Ramos (cell line): ENCODE results near the gene ADAMTSL5.
"Not testable (repeated sequence)": the region's sequence is repeated elsewhere in the genome, so short reads cannot be mapped to it uniquely, and the experiment has no call there.

ENCODE experiments used
- in situ Hi-C: fragments of 300-500 bp; cut with MboI; formaldehyde crosslinking; loops from one replicate; pipeline ENCODE4 v1.14.3; 2022; ENCODE audit warnings: low sequenced_read_pairs; ENCODE audit not compliant: unreplicated experiment

Gene ADAMTSL5

DNA sequence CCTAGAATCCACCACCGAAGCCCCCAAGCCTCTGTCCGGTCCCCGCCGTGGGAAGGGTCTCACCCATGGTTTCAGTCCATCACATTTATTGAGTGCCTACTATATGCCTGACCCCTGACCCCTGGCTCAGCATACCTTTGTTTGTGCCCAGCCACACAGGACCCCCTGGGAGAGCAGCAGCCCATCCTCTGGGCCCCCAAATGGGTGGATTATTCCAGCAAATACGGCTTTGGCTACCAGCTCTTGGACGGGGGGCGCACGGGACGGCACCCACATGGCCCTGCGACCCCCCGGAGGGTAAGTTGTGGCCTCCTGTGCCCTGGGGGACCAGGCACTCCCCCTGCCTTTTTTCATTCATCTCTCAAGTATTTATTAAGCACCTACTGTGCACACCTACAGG, 18.8 kb upstream of the ADAMTSL5 start:
- in situ Hi-C loops, result no loop called here

DNA sequence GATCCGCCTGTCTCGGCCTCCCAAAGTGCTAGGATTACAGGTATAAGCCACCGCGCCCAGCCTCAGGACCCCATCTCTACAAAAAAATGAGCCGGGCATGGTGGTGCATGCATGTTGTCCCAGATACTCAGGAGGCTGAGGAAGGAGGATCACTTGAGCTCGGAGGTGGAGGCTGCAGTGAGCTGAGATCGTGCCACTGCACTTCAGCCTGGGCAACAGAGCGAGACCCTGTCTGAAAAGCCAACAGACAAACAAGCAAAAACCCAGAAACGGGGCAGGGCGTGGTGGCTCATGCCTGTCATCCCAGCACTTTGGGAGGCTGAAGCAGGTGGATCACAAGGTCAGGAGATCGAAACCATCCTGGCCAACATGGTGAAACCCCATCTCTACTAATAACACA, 18.0 kb upstream of the ADAMTSL5 start:
- in situ Hi-C loops, result not testable (repeated sequence)

DNA sequence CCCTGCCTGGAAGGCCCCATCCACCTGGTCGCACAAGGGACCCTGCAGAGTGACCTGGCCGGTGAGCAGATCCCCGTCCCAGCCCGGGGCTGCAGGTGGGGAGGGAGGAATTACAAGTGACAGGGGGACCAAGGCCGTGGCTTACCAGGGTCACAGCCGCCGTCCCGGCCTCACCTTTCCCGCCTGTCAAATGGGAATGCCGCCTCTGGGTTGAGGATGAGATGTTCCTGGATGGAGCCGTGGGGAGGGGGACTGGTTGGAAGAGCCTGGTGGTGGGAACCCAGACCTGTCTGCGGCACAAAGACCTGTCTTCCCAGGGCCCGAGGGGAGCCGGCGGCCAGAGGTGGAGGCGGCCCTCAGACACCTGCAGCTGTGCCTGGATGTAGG, 16.6 kb upstream of the ADAMTSL5 start:
- in situ Hi-C loops, result loop anchor here (10.0 kb wide), 1 partner anchor 225 kb away; no protein-coding TSS in a partner anchor

DNA sequence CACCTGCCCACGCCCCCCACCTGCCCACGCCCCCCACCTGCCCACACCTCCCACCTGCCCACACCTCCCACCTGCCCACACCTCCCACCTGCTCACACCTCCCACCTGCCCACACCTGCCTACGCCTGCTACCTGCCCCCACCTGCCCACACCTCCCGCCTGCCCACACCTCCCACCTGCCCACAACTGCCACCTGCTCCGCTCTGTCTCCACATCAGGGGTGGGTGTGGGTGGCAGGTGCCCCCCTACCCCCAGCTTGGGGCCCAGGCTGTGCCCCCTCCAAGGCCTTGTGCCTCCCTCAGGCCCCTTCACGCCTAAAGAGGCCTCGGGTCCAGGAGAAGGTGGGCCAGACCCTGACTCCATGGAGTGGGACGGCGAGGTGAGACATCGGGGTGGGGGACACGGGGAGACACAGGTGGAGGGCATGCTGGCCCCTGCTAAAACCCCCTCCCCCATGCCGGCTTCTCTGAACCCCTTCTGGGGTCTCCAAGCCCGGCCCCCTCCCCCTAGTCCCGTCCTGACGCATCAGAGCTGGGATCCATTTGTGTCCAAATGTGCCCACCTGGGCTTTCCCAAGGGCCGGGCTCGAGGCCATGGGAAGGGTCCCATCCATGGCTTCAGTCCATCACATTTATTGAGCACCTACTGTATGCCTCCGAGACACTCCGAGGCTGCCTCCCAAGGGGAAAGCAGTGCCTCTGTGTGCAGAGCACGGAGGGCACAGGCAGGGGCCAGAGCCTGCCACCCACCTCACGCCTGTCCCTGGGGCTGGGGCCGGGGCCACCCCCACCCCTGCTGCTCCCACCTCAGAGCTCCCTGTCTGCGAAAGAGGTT, 16.0 kb upstream of the ADAMTSL5 start:
- in situ Hi-C loops, result loop anchor here (10.0 kb wide), 1 partner anchor 224 kb away; no protein-coding TSS in a partner anchor

DNA sequence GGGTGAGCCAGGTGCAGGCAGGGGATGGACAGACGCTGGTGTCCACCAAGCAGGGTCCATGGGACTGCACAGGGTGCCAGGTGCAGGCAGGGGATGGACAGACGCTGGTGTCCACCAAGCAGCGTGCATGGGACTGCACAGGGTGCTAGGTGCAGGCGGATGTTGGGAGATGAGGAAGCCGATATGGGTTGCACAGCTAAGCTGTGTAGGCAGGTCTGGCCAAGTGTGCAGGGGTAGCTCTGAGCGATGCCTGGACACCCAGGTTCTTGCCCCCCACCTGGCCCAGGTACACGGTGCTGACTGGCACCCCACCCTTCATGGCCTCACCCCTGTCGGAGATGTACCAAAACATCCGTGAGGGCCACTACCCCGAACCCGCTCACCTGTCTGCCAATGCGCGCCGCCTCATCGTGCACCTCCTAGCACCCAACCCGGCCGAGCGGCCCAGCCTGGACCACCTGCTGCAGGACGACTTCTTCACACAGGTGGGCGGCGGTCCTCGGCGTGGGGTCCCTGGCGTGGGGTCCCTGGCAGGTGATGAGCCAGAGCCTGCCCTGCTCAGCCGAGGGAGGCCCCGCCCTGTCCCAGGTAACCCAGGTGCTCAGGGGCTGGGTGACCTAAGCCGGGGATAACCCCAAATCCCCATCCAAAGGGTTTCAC, 15.0 kb upstream of the ADAMTSL5 start:
- in situ Hi-C loops, result loop anchor here (10.0 kb wide), 1 partner anchor 223 kb away; no protein-coding TSS in a partner anchor

DNA sequence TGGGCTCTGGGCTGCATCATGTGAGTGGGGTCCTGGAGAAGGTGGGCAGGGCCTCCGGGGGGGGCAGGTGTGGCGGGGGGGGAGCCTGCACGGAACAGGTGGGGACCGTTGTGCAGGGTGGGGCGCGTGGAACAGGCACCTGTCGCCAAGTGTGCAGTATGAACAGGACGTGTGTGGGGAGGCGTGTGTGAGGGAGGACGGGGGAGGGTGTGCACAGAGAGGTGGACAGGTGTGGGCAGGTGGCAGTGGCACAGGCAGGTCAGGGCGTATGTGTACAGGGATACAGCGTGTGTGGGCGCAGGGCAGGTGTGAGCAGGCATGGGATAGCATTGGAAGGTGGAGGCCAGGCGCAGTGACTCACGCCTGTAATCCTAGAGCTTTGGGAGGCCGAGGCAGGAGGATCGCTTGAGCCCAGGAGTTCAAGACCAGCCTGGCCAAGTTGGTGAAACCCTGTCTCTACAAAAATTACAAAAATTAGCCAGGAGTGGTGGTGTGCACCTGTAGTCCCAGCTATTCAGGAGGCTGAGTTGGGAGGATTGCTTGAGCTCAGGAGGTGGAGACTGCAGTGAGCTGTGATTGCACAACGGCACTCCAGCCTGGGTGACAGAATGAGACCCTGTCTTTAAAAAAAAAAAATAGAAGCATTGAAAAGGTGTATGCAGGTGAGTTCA, 14.3 kb upstream of the ADAMTSL5 start:
- in situ Hi-C loops, result loop anchor here (10.0 kb wide), 1 partner anchor 222 kb away; no protein-coding TSS in a partner anchor

DNA sequence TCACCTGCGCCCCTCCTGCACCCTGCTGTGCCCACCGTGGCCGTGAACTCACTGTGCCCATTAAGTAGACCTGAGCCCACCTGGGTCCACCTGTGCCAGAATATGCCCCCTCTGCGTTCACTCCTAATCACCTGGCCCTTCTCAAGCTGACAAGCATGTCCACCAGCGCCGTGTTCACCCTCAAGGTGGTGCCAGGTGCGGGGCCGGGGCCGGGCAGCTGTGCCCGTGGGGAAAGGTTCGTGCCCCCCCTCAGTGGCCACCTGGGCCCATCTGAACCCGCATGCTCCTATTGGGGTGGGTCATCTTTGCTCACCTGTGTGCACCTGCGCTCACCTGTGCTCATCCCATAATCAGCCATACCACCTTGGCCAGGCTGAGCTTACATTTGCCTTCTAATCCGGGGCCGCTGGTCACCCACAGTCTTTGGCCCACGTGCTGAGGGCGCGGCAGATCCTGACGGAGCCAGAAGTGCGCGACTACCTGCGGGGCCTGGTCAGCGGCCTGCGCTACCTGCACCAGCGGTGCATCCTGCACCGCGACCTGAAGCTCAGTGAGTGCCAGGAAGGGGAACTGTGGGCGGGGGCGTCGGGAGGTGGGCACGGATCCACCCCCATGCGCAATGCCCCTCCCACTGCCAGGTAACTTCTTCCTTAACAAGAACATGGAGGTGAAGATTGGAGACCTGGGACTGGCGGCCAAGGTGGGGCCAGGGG, 13.4 kb upstream of the ADAMTSL5 start:
- in situ Hi-C loops, result loop anchor here (10.0 kb wide), 1 partner anchor 221 kb away; no protein-coding TSS in a partner anchor

DNA sequence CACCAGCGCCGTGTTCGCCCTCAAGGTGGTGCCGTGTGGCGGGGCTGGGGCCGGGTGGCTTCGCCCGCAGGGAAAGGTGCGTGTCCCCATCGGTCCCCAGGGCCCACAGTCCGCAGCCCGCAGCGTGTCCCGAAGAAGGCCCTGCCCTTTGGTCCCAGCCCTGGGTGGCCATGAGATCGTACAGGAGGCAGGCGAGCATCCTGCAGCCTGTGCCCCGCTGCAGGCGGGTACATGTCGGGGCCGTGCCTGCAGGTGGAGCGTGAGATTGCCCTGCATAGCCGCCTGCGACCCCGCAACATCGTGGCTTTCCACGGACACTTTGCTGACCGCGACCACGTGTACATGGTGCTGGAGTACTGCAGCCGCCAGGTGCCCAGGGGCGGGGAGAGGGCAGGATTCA, 12.5 kb upstream of the ADAMTSL5 start:
- in situ Hi-C loops, result loop anchor here (10.0 kb wide), 1 partner anchor 221 kb away; no protein-coding TSS in a partner anchor

DNA sequence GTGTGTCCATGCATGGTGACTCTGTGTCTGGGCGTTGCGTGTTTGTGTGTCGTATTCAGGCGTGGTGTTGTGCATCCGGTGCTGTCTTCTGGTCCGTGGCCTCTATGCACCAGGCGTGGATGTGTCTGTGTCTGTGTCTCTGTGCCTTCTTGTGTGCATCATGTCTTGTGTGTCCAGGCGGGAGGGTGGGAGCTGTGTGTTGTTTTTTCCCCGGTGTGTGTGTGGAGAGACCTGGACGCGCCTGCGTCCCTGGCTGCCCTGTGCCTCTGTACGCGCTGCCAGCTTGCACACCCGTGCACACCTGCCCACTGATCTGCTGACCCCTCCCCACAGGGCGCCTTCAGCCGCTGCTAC, 12.1 kb upstream of the ADAMTSL5 start:
- in situ Hi-C loops, result loop anchor here (10.0 kb wide), 1 partner anchor 220 kb away; no protein-coding TSS in a partner anchor

DNA sequence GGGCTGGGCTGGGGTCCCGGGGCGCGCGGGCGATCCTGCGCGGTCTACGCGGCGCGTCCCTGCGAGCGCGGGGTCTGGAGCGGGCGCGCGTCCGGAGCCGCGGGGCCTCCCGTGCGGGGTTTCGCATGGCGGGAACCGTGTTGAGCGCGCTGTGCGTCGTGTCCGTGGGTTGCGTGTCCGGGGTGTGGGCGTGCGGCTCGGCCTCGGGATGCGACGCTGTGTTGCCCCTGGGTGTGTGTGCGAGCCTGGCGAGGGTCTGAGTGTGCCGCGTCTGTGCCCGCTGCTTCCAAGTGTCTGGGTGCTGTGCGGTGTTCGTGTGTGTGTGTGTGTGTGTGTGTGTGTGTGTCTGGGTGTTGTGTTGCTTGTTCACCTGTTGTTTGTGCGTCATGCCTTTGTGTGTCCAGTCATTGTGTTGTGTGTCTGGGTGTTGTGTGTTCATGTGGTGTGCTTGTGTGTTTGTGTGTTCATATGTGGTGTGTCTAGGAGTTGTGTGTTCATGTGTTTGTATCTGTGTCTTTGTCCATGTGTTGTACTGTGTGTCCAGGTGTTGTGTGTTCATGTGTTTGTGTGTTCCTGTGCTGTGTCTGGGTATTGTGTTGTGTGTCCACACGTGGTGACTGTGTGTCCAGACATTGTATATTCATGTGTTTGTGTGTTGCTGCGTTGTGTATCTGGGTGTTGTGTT, 11.6 kb upstream of the ADAMTSL5 start:
- in situ Hi-C loops, result loop anchor here (10.0 kb wide), 1 partner anchor 220 kb away; no protein-coding TSS in a partner anchor

DNA sequence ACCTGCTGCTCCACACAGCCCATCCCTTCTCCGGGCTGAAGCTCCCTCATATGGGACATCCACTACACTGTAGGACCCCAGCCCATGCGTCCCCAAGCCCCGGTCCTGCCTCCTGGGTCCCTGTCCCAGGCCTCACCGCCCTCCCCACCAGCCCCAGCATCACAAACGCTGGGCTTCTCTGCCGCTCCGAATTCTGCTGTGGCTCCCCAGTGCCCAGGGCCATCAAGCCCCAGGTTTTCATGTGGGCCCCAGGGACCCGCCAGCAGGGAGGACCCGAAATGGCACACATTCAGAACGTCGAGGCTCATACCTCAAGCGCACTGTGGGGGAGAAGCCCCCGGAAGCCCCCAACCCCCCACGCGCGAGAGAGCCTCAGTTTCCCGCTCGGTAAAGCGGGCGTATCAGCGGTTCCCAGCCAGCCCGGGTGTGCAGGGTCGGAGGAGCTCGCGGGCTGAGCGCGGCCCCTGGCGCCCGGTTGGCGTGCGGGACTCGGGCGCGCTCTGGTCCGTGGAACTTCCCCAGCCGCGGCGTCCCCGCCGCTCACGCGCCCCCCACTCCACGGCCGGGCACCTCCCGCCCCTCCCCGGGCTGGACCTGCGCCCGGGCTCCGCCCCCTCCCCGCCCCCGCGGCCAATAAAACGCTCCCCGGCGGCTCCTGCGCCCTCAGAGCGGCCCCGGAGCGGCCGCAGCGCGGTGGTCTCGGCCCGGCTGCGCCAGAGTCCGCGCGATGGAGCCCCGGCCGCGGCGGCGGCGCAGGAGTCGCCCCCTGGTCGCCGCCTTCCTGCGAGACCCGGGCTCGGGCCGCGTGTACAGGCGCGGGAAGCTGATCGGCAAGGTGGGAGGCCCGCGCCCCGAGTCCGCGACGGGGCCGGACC, 10.8 kb upstream of the ADAMTSL5 start, which contains the start of gene PLK5:
TSS of gene PLK5 (plus strand) at position 666 of the 875 bp plus-strand sequence. CDS start 2,920 bp downstream, outside the sequence.
- in situ Hi-C loops, result loop anchor here (10.0 kb wide), 1 partner anchor 219 kb away; no protein-coding TSS in a partner anchor

DNA sequence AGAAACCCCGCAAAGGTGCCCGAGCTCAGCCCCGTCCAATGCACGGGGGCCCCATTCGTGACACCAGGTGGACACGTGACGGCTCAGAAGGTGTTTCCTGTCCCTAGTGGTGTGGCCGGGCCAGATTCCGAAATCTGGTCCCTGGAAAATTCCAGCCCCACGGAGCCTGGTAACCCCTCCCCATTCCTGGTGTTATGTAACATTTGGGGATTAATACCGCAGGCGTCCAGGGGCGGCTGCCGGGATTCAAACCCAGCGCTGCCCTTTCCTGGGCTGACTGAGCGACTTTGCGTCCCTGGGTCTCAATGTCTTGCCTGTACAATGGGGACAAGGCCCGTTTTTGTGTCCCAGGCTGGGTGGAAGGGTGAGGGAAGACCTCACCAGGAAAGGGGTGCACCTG, 10.0 kb upstream of the ADAMTSL5 start:
- in situ Hi-C loops, result loop anchor here (10.0 kb wide), 1 partner anchor 218 kb away; no protein-coding TSS in a partner anchor

DNA sequence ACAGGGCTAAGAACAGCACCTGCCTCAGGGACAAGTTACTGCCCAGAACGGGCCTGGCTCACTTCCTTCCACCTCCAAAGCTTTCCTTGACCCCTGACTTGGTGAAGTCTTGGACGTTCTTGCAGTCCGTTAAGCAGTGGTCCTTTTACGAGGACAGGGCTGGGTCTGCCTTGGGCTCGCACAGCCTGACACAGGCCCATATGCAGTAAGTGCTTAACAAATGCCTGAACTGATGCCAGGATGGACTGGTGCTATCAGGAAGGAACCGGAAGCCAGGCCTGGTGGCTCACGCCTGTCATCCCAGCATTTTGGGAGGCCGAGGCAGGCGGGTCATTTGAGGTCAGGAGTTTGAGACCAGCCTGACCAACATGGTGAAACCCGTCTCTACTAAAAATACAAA, 9.2 kb upstream of the ADAMTSL5 start:
- in situ Hi-C loops, result loop anchor here (10.0 kb wide), 1 partner anchor 217 kb away; no protein-coding TSS in a partner anchor

DNA sequence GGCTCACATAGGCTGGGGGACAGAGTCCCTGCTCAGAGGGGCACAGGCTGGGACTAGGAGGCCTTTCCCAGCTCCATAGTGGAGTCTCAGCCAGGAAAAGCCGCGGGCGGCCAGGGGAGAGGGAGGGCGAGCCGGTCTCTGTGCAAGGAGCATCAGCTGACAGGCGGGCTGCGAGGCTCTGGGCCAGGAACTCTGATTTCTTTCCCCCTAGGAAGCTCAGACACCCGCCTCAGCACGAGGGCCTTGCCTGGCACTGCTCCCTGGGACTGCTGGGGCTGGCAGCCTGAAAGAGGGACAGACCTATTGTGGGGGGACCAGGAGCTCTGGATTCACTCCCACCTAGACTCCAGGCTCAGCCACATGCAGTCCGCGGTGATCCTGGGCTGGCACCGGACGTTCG, 8.8 kb upstream of the ADAMTSL5 start:
- in situ Hi-C loops, result loop anchor here (10.0 kb wide), 1 partner anchor 217 kb away; no protein-coding TSS in a partner anchor

DNA sequence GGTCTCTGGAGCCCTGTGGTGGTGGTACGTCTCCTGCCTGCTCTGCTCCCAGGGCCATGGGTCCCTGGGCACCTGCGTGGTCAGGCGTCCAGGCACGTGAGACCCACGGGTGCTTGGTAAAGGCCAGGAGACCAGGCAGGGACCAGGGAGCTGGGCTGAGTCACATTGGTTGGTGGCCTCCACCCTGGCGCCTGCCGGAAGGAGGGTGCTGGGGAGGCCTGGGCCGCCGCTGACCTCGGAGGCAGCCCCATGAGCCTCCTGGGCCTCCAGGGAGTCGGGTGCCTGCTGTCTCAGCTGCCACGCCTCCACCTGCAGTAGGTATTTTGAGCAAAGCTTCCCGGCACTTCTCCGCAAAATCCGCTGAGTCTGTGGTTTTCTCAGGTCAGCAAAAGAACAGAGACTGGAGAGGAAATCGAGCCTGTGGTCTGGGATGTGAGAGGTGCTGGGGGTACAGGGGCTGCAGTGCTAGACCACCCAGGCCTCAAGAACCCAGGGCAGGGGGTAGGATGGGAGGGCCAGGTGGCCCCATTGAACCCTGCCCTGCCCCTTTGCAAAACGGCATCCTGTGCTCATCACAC, 7.5 kb upstream of the ADAMTSL5 start:
- in situ Hi-C loops, result loop anchor here (10.0 kb wide), 1 partner anchor 215 kb away; no protein-coding TSS in a partner anchor

DNA sequence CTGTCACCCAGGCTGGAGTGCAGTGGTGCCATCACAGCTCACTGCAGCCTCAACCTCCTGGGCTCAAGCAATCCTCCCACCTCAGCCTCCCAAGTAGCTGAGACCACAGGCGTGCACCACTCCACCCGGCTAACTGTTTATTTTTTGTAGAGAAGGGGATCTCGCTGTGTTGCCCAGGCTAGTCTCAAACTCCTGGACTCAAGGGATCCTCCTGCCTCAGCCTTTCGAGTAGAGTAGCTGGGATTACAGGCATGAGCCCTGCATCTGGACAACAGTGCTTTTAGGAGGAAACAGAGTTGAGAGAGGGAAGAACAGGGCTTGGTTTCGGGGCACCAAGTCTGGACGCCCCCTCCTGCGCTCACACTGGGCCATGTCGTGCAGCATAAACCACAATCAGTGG, 7.0 kb upstream of the ADAMTSL5 start:
- in situ Hi-C loops, result loop anchor here (10.0 kb wide), 1 partner anchor 215 kb away; no protein-coding TSS in a partner anchor

DNA sequence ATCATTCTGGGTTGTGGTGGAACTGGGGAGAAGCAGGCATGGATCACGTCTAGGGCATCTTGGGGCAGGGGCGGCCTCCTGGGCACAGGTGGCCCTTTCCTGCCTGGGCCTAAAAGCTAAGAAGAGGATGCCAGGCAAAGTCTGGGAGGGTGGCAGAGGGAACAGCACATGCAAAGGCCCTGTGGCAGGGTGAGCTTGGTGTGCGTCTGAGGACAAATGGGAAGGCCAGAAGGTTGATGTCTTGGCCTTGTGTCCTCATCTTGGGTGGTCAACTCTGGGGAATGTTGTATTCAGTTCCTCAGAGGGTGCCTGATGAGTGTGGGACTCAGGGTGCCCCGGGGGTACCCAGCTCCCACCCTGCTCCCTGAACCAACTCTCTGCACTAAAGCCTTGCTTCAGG, 5.7 kb upstream of the ADAMTSL5 start:
- in situ Hi-C loops, result no loop called here

DNA sequence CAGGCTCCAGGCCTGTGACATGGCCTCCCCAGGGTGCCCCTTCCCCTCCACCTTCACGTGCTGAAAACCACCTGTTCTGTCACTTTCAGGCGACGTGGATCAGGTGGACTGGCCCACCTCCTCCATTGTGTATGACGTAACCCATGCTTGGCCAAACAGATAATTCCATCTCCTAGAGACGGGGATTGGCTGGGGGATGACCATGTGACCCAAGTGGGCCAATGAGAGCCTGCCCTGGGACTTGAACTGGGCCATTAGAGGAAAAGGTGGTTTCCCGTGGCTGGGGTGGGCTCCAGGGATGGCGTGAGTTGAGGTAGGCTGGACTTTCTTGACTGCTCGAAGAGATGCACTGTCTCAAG, 3.6 kb upstream of the ADAMTSL5 start:
- in situ Hi-C loops, result no loop called here
